Posterior vena cava (tissue), 2 donors: ENCODE measurements around the gene C11orf54. TPM values are rescaled to one million over a fixed set of nuclear protein-coding genes. Genes with fewer than 3 reads are reported as not detected.
"Not testable (repeated sequence)": the region's sequence is repeated elsewhere in the genome, so short reads cannot be mapped to it uniquely, and the experiment has no call there.

ENCODE experiments used
- DNase-seq: peaks from one replicate; pipeline ENCODE4 v3.0.0-alpha.2; 2020; ENCODE audit warnings: low spot score
- intact Hi-C, 2 donors: fragments of 100-400 bp; cut with DNase I; formaldehyde crosslinking; loops; one replicate each; pipeline versions ENCODE4 v1.14.1 to v1.14.2; 2022 to 2023
- total RNA-seq, 2 donors: library from RNA; stranded (reverse); fragmentation: NEBNext Ultra II Directional; extraction: Animal tissue kit (Norgen Biotek cat#: 25700); gene quantifications; one replicate each; pipeline ENCODE4 v1.2.1, GENCODE V29; 2021
- donor health status: DM: yes; HTN: yes; CAD: no.
- donor health status: DM: yes; HTN: yes; CAD: no.

The C11orf54 gene
- total RNA-seq, 2 donors from 2014 or later = 16.8 to 19.9 TPM

GRCh38 chr11:93732237-93732892 is 9.1 kb upstream of the C11orf54 start:
- intact Hi-C loops = no loop called here
- DNase-seq = no peak

GRCh38 chr11:93733474-93733873 is 8.0 kb upstream of the C11orf54 start:
- intact Hi-C loops = no loop called here
- DNase-seq = no peak

- DNase-seq = peak; percentile 23
- intact Hi-C loops = no loop called here
Measured at GRCh38 chr11:93734427-93735222, 6.8 kb upstream of the C11orf54 start.

- intact Hi-C loops = no loop called here
- DNase-seq = no peak
Measured at GRCh38 chr11:93735627-93736026, 5.8 kb upstream of the C11orf54 start.

DNA sequence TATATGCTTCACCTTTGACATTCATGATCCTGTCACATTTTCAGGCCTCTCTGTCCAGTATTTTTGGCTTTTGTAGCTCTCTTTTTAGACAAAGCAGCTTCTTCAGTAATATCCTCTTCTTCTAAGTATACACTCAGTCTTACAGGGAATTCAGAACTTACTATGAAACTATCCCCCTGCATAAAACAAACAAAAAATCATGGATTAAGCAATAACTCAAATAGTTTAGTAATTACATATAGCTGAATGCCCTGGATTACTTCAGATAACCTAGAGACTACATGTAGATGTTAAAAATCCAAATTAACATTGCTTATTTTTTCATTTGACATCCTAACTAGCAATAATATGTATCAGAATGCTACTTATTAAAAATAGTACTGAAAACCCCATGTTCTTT is 5.3 kb upstream of the C11orf54 start:
- intact Hi-C loops = no loop called here
- DNase-seq = no peak

GRCh38 chr11:93737904-93738612 is 3.4 kb upstream of the C11orf54 start:
- DNase-seq = no peak
- intact Hi-C loops = no loop called here

GRCh38 chr11:93738647-93739081 is 2.8 kb upstream of the C11orf54 start:
- peak; percentile 18 for DNase-seq
- intact Hi-C loops = no loop called here

DNA sequence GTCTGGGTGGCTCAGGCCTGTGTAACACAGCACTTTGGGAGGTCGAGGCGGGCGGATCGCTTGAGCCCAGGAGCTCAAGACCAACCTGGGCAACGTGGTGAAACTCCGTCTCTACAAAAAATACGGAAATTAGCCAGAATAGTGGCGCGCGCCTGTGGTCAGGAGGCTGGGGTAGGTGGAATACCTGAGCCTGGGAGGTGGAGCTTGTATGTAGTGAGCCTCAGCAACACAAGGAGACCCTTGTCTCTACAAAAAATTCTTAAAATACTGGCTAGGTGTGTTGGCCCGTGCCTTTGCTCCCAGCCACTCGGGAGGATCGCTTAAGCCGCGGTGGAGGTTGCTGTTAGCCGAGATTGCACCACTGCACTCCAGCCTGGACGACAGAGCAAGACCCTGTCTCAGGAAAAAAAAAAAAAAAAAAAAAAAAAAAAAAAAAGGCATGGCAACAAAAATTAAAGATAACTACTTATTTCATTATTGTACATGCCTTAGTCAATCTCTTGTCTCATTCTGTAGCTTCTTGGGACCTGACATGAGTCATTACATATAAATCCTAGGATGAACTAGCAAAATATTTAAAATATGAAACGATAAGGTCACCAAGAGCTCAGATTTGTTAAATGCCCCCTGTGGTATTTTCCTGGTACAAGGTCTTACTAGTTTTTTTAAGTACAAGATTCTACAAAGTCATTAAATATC is 1.3 kb upstream of the C11orf54 start:
- peak; percentile 76 for DNase-seq
- intact Hi-C loops = loop anchor here in 1 of 2 donors (5.0 kb wide), 1 partner anchor 42 kb away; the partner anchor contains the start of gene MED17

GRCh38 chr11:93740730-93741093 is 760 bp upstream of the C11orf54 start:
- intact Hi-C loops = loop anchor here in 1 of 2 donors (5.0 kb wide), 1 partner anchor 42 kb away; the partner anchor contains the start of gene MED17
- DNase-seq = peak; percentile 90

- intact Hi-C loops = loop anchor here in 1 of 2 donors (5.0 kb wide), 1 partner anchor 40 kb away; the partner anchor contains the start of gene MED17
- no peak for DNase-seq
Measured at GRCh38 chr11:93741882-93742226, 382 bp downstream of the C11orf54 start.

- intact Hi-C loops = loop anchor here in 1 of 2 donors (5.0 kb wide), 1 partner anchor 39 kb away; the partner anchor contains the start of gene MED17
Measured at GRCh38 chr11:93743291-93743690, 1.8 kb downstream of the C11orf54 start.

DNA sequence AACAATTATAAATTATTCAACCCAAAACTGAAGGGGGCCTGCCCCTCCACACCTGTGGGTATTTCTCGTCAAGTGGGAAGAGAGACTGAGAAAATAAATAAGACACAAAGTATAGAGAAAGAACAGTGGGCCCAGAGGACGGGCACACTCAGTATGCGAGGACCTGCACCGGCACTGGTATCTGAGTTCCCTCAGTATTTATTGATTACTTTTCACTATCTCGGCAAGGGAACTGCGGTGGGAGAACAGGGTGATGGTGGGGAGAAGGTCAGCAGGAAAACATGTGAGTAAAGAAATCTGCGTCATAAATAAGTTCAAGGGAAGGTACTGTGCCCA is 3.2 kb downstream of the C11orf54 start:
- DNase-seq = no peak
- intact Hi-C loops = loop anchor here in 1 of 2 donors (5.0 kb wide), 1 partner anchor 38 kb away; the partner anchor contains the start of gene MED17

More at GRCh38 chr11:93743291-93743690, 1.8 kb downstream of the C11orf54 start:
- DNase-seq = no peak

DNA sequence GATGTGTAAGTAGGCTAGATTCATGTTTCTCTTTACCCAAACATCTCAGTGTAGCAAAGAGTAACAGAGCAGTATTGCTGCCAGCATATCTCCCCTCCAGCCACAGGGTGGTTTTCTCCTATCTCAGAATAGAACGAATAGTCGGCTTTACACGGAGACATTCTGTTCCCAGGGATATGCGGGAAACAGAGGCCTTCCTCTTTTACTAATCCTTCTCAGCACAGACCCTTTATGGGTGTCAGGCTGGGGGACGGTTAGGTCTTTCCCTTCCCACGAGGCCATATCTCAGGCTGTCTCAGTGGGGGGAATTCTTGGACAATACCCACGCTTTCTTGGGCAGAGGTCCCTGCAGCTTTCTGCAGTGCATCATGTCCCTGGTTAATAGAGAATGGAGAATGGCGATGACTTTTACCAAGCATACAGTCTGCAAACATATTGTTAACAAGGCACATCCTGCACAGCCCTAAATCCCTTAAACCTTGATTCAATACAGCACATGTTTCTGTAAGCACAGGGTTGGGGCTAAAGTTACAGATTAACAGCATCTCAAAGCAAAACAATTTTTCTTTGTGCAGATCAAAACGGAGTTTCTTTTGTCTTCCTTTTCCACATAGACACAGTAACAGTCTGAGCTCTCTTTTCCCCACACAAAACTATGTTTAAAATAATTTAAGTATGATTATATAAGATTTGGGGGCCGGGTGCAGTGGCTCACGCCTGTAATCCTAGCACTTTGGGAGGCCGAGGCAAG is 3.7 kb downstream of the C11orf54 start:
- intact Hi-C loops, DNase-seq: not testable (repeated sequence)

GRCh38 chr11:93746101-93746500 is 4.6 kb downstream of the C11orf54 start:
- no peak for DNase-seq
- intact Hi-C loops = no loop called here

DNA sequence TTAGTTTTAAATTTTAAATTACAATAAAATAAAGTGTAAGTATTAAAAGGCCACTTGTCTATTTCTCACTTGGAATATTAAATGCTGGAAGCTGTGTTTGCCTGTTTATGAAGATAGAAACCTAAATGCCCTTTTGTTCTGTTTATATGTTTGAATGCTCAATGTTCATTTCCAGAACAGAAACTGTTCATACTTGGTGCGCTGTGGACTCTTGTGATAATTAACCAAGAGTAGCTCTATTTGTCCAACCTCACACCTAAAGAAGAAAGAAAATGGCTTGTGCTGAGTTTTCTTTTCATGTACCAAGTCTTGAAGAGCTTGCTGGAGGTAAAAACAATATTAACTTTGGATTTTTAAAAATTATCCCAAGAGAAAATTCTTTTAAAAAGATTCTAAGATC is 5.7 kb downstream of the C11orf54 start:
- intact Hi-C loops = no loop called here
- DNase-seq = no peak

- intact Hi-C loops = no loop called here
- DNase-seq = no peak
Measured at GRCh38 chr11:93751001-93751400, 9.5 kb downstream of the C11orf54 start.

GRCh38 chr11:93753241-93753640 is 11.8 kb downstream of the C11orf54 start:
- DNase-seq = no peak
- intact Hi-C loops = no loop called here

GRCh38 chr11:93756748-93757147 is 15.3 kb downstream of the C11orf54 start:
- intact Hi-C loops = no loop called here
- no peak for DNase-seq

DNA sequence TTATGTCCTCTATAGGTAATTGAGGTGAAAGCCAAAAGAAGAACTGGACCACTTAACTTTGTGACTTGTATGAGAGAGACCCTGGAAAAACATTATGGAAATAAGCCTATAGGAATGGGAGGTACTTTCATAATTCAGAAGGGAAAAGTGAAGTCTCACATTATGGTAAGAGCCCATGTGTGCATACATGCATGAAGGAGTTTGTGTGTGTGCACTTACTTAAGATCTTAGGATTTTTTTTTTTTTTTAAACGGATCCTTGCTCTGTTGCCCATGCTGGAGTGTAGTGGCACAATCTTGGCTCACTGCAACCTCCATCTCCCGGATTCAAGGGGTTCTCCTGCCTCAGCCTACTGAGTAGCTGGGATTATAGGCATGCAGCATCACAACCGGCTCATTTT is 15.8 kb downstream of the C11orf54 start:
- intact Hi-C loops = no loop called here
- no peak for DNase-seq
